Activated B cell treated with CpG ODN at 0.5 μM for 24 hours (primary cell): ENCODE data around the gene ZNF275. TPM values are rescaled to one million over a fixed set of nuclear protein-coding genes. Genes with fewer than 3 reads are reported as not detected.
"Not testable (repeated sequence)": the region's sequence is repeated elsewhere in the genome, so short reads cannot be mapped to it uniquely, and the experiment has no call there.

Experiments
- ATAC-seq: fragments of 200-7000 bp; cut with Tn5 transposase; one replicate; pipeline ENCODE4 v1.10.0; 2021; ENCODE audit warnings: low read depth, mild to moderate bottlenecking, moderate library complexity
- CTCF ChIA-PET: fragments of 350-600 bp; sonication (Branson Sonifier 250); formaldehyde crosslinking; loops from one replicate; lab custom pipeline; 2021; ENCODE audit warnings: antibody characterized with exemption; lab: Charles Lee
- POLR2A ChIA-PET: fragments of 350-600 bp; sonication (Branson Sonifier 250); formaldehyde crosslinking; loops from one replicate; lab custom pipeline; 2021; ENCODE audit warnings: antibody characterized with exemption; lab: Charles Lee
- DNase-seq: peaks from one replicate; pipeline ENCODE4 v3.0.0; 2022
- H3K27ac Mint-ChIP-seq: one replicate; pipeline ENCODE4 v1.8.0; 2020; ENCODE audit warnings: mixed read lengths
- H3K27me3 Mint-ChIP-seq: one replicate; pipeline ENCODE4 v1.8.0; 2021; ENCODE audit warnings: mixed read lengths
- H3K36me3 Mint-ChIP-seq: one replicate; pipeline ENCODE4 v1.8.0; 2021; ENCODE audit warnings: low read depth, mixed read lengths
- H3K4me1 Mint-ChIP-seq: one replicate; pipeline ENCODE4 v1.8.0; 2021; ENCODE audit warnings: mixed read lengths
- H3K4me3 Mint-ChIP-seq: one replicate; pipeline ENCODE4 v1.8.0; 2020; ENCODE audit warnings: mild to moderate bottlenecking, mixed read lengths
- H3K9me3 Mint-ChIP-seq: one replicate; pipeline ENCODE4 v1.8.0; 2020; ENCODE audit warnings: mixed read lengths
- intact Hi-C: fragments of 100-400 bp; cut with micrococcal nuclease; formaldehyde crosslinking; loops from one replicate; pipeline ENCODE4 v1.15.1; 2024
- total RNA-seq: library from RNA; stranded (reverse); gene quantifications from 2 replicates; pipeline ENCODE4 v1.2.3, GENCODE V29; 2022
- TF ChIP-seq, protein P1 (sequence below): fragments of 200-600 bp; IDR thresholded peaks from one replicate; pipeline ENCODE4 v1.8.0; 2022; ENCODE audit warnings: antibody characterized with exemption, mild to moderate bottlenecking

Gene ZNF275, protein sequence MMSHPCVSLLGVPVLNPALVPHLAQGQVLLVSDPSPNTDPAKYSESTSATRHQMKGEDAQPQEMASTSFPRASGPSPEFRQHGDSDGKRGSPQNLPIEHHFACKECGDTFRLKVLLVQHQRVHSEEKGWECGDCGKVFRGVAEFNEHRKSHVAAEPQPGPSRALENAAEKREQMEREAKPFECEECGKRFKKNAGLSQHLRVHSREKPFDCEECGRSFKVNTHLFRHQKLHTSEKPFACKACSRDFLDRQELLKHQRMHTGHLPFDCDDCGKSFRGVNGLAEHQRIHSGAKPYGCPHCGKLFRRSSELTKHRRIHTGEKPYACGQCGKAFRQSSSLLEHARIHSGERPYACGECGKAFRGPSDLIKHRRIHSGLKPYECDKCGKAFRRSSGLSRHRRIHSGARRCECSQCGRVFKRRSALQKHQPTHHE
- total RNA-seq, result 19.5 and 22.4 TPM in 2 replicates

DNA sequence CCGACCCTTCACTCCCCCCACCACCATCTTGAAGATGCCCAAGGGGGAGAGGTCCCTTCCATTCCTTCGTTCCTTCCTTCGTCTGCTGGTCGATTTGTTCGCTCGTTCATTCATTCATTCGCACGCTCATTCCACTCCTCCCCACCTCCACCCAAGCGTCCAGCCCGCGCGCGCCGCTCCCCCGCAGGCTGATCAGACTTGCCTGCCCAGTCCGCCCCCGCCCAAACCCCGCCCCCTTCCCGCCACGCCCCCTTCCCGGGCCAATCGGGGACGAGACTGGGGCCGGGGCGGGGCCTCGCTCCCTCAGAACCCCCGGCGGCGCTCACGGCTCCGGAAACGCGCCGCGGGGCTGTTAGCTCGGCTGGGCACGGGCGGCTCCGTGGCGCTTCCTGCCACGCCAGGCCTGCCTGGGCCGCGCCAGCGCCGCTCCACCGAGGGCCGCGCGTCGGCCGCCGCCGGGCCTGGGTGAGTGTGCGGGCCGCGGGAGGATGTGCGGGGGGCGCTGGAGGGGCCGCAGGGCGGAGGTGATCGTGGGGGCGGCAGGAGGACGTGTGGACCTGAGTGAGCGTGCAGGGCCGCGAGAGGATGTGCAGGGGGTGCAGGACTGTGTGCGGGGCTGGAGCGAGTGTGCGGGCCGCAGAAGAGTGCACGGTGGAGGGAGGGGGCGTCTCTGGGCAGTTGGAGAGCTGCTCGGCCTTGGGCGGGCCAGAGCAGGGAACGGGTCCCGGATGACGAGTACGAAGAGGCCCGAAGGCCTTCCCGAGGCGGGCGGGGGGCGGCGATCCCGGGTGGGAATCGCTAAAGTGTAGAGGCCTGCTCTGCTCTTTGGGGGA, at the start of gene ZNF275:
Gene ZNF275 (plus strand): TSS at position 333 of the 833 bp plus-strand sequence. CDS start 2,527 bp downstream, outside the sequence.
- TF ChIP-seq, protein P1, sequence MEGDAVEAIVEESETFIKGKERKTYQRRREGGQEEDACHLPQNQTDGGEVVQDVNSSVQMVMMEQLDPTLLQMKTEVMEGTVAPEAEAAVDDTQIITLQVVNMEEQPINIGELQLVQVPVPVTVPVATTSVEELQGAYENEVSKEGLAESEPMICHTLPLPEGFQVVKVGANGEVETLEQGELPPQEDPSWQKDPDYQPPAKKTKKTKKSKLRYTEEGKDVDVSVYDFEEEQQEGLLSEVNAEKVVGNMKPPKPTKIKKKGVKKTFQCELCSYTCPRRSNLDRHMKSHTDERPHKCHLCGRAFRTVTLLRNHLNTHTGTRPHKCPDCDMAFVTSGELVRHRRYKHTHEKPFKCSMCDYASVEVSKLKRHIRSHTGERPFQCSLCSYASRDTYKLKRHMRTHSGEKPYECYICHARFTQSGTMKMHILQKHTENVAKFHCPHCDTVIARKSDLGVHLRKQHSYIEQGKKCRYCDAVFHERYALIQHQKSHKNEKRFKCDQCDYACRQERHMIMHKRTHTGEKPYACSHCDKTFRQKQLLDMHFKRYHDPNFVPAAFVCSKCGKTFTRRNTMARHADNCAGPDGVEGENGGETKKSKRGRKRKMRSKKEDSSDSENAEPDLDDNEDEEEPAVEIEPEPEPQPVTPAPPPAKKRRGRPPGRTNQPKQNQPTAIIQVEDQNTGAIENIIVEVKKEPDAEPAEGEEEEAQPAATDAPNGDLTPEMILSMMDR, result no peak
- POLR2A ChIA-PET, result interaction anchor here (0.6 to 1.0 kb wide), 3 partner anchors 75 to 393 kb away, joined by 3 read pairs; no protein-coding TSS in a partner anchor
- H3K36me3 Mint-ChIP-seq, result peaks cover 17% of the 10 kb centered on the region
- peak within 1 kb of the TSS; percentile 85 for H3K4me3 Mint-ChIP-seq
- ATAC-seq (peak; percentile 94), DNase-seq (peak; percentile 80)
- CTCF ChIA-PET, result no interaction called here
- no peaks in the 10 kb centered on the region for H3K9me3 Mint-ChIP-seq
- no peaks in the 10 kb centered on the region for H3K27me3 Mint-ChIP-seq
- peak within 1 kb of the TSS; percentile 76 for H3K27ac Mint-ChIP-seq
- H3K4me1 Mint-ChIP-seq, result peaks cover 44% of the 10 kb centered on the region
- intact Hi-C loops, result loop anchor here (1.0 to 5.0 kb wide), 2 partner anchors 136 to 392 kb away; partner anchors contain the start of gene HAUS7

DNA sequence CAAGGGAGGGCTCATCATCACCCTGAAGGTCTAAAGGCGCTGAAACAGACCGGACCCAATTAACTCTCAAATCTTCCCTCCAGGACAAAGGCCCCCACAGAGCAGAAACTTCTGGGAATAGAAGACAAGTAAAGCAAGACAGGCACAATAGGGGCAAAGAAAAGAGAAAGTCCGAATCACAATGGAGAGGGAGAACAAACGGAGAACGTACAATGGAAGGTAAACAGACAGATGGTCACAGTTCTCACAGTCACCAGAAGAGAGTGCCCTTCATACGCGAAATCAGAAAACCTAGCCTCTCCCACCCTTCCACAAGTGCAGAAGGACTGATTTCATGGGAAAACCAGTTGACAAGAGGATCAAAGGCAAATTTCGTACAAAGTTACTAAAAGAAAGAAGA, 48.3 kb upstream of the ZNF275 start:
- H3K27me3 Mint-ChIP-seq, CTCF ChIA-PET, H3K36me3 Mint-ChIP-seq, H3K9me3 Mint-ChIP-seq, ATAC-seq, DNase-seq, POLR2A ChIA-PET, H3K27ac Mint-ChIP-seq, H3K4me1 Mint-ChIP-seq, H3K4me3 Mint-ChIP-seq, intact Hi-C loops: not testable (repeated sequence)

DNA sequence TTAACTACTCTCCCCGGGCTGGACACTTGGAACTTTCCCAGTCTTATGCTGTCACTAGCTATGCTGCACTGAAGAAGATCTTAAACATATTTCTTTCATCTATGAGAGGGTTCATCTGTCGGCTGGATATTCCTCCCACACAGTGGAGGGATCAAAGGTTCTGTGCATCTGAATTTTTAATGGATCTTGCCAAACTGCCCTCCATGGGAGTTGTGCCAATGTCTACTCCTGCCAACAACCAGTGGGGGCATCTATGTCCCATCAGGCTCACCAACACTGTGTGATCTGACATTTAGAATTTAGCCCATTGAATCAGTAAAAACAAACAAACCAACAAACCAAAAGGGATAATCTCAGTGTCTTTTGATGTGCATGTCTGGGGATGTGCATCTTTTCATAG, 45.1 kb upstream of the ZNF275 start:
- H3K4me1 Mint-ChIP-seq, POLR2A ChIA-PET, H3K27ac Mint-ChIP-seq, H3K9me3 Mint-ChIP-seq, H3K4me3 Mint-ChIP-seq, H3K36me3 Mint-ChIP-seq, ATAC-seq, CTCF ChIA-PET, intact Hi-C loops, DNase-seq, H3K27me3 Mint-ChIP-seq: not testable (repeated sequence)

DNA sequence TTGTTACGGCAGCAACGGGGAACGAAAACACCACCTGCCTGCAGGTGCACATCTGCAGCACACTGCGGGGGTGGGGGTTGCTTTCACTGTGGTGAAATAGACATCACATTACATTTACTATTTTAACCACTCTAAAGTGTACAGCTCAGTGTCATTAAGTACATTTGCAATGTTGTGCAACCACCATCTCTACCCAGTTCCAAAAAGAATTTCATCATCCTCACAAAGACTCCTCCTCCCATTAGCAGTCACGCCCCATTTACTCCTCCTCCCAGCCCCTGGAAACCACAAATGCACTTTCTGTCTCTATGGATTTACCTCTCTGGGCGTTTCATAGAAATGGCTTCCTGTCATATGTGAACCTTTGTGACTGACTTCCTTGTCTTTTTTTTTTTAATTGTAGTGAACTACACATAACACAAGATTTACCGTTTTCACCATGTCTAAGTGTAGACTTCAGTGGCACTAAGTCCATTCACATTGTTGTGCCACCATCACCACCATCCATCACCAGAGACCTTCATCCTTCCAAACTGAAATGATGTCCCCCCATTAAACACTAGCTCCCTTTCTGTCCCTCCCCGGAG, 40.4 kb upstream of the ZNF275 start:
- H3K27ac Mint-ChIP-seq, DNase-seq, H3K36me3 Mint-ChIP-seq, CTCF ChIA-PET, POLR2A ChIA-PET, H3K9me3 Mint-ChIP-seq, H3K4me3 Mint-ChIP-seq, intact Hi-C loops, H3K27me3 Mint-ChIP-seq, H3K4me1 Mint-ChIP-seq, ATAC-seq: not testable (repeated sequence)

DNA sequence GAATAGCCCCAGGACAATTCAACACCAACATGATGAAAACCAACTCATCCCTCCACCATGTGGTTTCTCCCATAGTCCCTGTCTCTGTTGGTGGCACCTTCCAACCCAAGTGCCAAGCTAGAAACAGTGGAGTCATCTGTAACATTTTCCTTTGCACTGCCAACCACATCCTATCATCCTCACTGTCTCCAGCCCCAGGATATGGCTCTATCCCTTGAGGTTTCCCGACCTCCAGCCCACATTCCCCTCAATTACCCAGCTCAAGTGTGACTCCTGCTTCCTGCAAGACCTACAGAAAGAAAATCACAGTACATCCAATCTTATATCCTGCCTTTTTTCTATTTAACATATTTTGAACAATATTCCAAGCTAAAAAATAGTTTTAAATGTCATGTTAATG, 36.6 kb upstream of the ZNF275 start:
- H3K27ac Mint-ChIP-seq, result no peak overlapping the region
- peaks cover 6% of the 10 kb centered on the region for H3K27me3 Mint-ChIP-seq
- no peak overlapping the region for H3K4me3 Mint-ChIP-seq
- no peak for ATAC-seq
- no peaks in the 10 kb centered on the region for H3K36me3 Mint-ChIP-seq
- H3K9me3 Mint-ChIP-seq, result no peaks in the 10 kb centered on the region
- TF ChIP-seq, protein P1, result no peak
- intact Hi-C loops, result no loop called here
- peaks cover 8% of the 10 kb centered on the region for H3K4me1 Mint-ChIP-seq
- DNase-seq, result no peak
- ChIA-PET CTCF (no interaction called here), POLR2A (no interaction called here)

DNA sequence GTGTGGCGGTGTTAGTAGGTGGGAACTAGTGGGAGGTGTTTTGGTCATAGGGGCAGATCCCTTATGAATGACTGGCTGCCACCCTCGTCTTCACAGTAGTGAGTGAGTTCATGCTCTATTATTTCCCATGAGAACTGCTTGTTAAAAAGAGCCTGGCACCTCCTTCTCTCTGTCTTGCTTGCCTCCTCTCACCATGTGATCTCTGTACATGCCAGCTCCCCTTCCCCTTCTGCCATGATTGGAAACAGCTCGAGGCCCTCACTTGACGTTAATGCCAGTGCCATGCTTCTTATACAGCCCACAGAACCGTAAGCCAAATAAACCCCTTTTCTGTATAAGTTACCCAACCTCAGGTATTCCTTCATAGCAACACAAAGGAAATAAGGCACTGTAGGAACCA, 34.1 kb upstream of the ZNF275 start:
- no peaks in the 10 kb centered on the region for H3K9me3 Mint-ChIP-seq
- no peaks in the 10 kb centered on the region for H3K36me3 Mint-ChIP-seq
- CTCF ChIA-PET, result no interaction called here
- ATAC-seq, result no peak
- H3K4me3 Mint-ChIP-seq, result no peak overlapping the region
- H3K27ac Mint-ChIP-seq, result no peak overlapping the region
- POLR2A ChIA-PET, result no interaction called here
- peaks cover 21% of the 10 kb centered on the region for H3K27me3 Mint-ChIP-seq
- no peak for DNase-seq
- intact Hi-C loops, result no loop called here
- TF ChIP-seq, protein P1, result no peak
- H3K4me1 Mint-ChIP-seq, result no peaks in the 10 kb centered on the region
